HepG2 (cell line): Measurements from ENCODE around the gene GPR37L1. TPM values are rescaled to one million over a fixed set of nuclear protein-coding genes. Genes with fewer than 3 reads are reported as not detected.

Source experiments
- ELF4 ChIP-seq: sonication (generic); formaldehyde crosslinking; IDR thresholded peaks from 2 replicates; pipeline ENCODE4 v1.5.0; 2020; ENCODE audit warnings: missing genetic modification reagents, mild to moderate bottlenecking, moderate library complexity, borderline replicate concordance
- GRHL1 ChIP-seq: sonication (generic); formaldehyde crosslinking; conservative IDR thresholded peaks from 2 replicates; pipeline ENCODE4 v1.8.0; 2022; ENCODE audit warnings: missing genetic modification reagents
- LRRFIP1 ChIP-seq: sonication (generic); formaldehyde crosslinking; conservative IDR thresholded peaks from 2 replicates; pipeline ENCODE4 v1.4.0; 2020; ENCODE audit warnings: missing genetic modification reagents
- NR3C1 ChIP-seq: sonication (generic); formaldehyde crosslinking; IDR thresholded peaks from 2 replicates; pipeline ENCODE4 v1.4.0; 2020; ENCODE audit warnings: missing genetic modification reagents
- SALL1 ChIP-seq: sonication (generic); formaldehyde crosslinking; IDR thresholded peaks from 2 replicates; pipeline ENCODE4 v1.8.0; 2022; ENCODE audit warnings: mild to moderate bottlenecking, missing genetic modification reagents
- TIGD3 ChIP-seq: sonication (generic); formaldehyde crosslinking; IDR thresholded peaks from 2 replicates; pipeline ENCODE4 v1.5.1; 2020; ENCODE audit warnings: mild to moderate bottlenecking, missing genetic modification reagents, borderline replicate concordance
- ZNF503 ChIP-seq: sonication (generic); formaldehyde crosslinking; IDR thresholded peaks from 2 replicates; pipeline ENCODE4 v1.4.0; 2020; ENCODE audit warnings: missing genetic modification reagents
- ZNF510 ChIP-seq: sonication (generic); formaldehyde crosslinking; IDR thresholded peaks from 2 replicates; pipeline ENCODE4 v1.4.0; 2020; ENCODE audit warnings: low read depth, mild to moderate bottlenecking, missing genetic modification reagents
- ZNF546 ChIP-seq: sonication (generic); formaldehyde crosslinking; conservative IDR thresholded peaks from 2 replicates; pipeline ENCODE4 v1.8.1; 2023; ENCODE audit warnings: mild to moderate bottlenecking, missing genetic modification reagents
- ZNF570 ChIP-seq: sonication (generic); formaldehyde crosslinking; IDR thresholded peaks from 2 replicates; pipeline ENCODE4 v1.4.0; 2020; ENCODE audit warnings: mild to moderate bottlenecking, missing genetic modification reagents, borderline replicate concordance
- ZNF737 ChIP-seq: sonication (generic); formaldehyde crosslinking; IDR thresholded peaks from 2 replicates; pipeline ENCODE4 v1.5.0; 2020; ENCODE audit warnings: missing genetic modification reagents, mild to moderate bottlenecking, borderline replicate concordance
- ZNF777 ChIP-seq: sonication (generic); formaldehyde crosslinking; IDR thresholded peaks from 2 replicates; pipeline ENCODE4 v1.4.0; 2020; ENCODE audit warnings: missing genetic modification reagents
- polyA plus RNA-seq, 8 experiments: library from polyadenylated mRNA; depleted of rRNA in 3 of 8; stranded (reverse) in 7 of 8; unstranded in 1 of 8; fragments of >200 nt; fragmentation: Illumina TruSeq in 4 of 8; extraction: Trizol in 4 of 8; gene quantifications; 2 replicates each; pipeline versions ENCODE4 v1.2.1 to v1.2.3, GENCODE V29; 2011 to 2016; ENCODE audit warnings: low read depth in 4 of 8, missing spikeins in 1 of 8, mixed read lengths in 1 of 8; ENCODE audit not compliant: insufficient read depth in 1 of 8
- total RNA-seq, 5 experiments: library from RNA; depleted of rRNA; stranded (reverse); fragments of >200 nt; fragmentation: Illumina TruSeq; extraction: Trizol; gene quantifications; 2 replicates each; pipeline ENCODE4 v1.2.3, GENCODE V29; 2016; ENCODE audit warnings: low read depth in 1 of 5
- TF ChIP-seq, protein P1 (sequence below): sonication (generic); formaldehyde crosslinking; IDR thresholded peaks from 2 replicates; pipeline ENCODE4 v1.9.0; 2021; ENCODE audit warnings: missing genetic modification reagents, mild to moderate bottlenecking, borderline replicate concordance
- TF ChIP-seq, protein P2 (sequence below): sonication (generic); formaldehyde crosslinking; IDR thresholded peaks from 2 replicates; pipeline ENCODE4 v1.4.0; 2020; ENCODE audit warnings: missing genetic modification reagents

Gene GPR37L1
- total and polyA plus RNA-seq, 2 of the 13 experiments (the other 11 are each of a cell fraction or from before 2014, with no cell fraction given), result 0.13 TPM; not detected in 1

DNA sequence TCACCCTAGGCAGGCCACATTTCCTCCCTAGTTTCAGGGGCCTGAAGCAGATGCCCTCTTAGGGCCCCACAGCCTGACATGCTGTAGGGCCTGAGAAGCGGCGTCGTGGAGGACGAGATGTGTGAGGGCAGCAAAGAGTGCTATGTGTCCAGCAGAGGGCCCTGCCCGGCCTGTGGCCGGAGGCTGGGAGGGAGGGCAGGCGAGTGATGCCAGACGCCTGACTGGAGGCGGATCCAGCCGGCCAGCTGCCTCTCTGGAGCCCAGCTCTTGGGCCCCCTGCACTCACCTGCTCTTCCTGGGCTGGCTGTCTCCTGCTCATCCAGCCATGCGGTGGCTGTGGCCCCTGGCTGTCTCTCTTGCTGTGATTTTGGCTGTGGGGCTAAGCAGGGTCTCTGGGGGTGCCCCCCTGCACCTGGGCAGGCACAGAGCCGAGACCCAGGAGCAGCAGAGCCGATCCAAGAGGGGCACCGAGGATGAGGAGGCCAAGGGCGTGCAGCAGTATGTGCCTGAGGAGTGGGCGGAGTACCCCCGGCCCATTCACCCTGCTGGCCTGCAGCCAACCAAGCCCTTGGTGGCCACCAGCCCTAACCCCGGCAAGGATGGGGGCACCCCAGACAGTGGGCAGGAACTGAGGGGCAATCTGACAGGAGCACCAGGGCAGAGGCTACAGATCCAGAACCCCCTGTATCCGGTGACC lies at the start of gene GPR37L1 (continued):
- TF ChIP-seq LRRFIP1 (CRISPR knock-in tag), result no peak
- TF ChIP-seq, protein P1, sequence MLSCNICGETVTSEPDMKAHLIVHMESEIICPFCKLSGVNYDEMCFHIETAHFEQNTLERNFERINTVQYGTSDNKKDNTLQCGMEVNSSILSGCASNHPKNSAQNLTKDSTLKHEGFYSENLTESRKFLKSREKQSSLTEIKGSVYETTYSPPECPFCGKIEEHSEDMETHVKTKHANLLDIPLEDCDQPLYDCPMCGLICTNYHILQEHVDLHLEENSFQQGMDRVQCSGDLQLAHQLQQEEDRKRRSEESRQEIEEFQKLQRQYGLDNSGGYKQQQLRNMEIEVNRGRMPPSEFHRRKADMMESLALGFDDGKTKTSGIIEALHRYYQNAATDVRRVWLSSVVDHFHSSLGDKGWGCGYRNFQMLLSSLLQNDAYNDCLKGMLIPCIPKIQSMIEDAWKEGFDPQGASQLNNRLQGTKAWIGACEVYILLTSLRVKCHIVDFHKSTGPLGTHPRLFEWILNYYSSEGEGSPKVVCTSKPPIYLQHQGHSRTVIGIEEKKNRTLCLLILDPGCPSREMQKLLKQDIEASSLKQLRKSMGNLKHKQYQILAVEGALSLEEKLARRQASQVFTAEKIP (CRISPR knock-in tag), result no peak
- no peak for TF ChIP-seq TIGD3 (CRISPR knock-in tag)
- TF ChIP-seq ZNF546, result no peak
- no peak for TF ChIP-seq ZNF510 (CRISPR knock-in tag)
- TF ChIP-seq ZNF737 (CRISPR knock-in tag), result no peak
- no peak for TF ChIP-seq ELF4 (CRISPR knock-in tag)
- TF ChIP-seq GRHL1, result no peak
- TF ChIP-seq ZNF777 (CRISPR knock-in tag), result no peak
- TF ChIP-seq SALL1, result peak; percentile 34; the same call in 1 of the 2 replicates
- TF ChIP-seq ZNF570 (CRISPR knock-in tag), result no peak
- TF ChIP-seq, protein P2, sequence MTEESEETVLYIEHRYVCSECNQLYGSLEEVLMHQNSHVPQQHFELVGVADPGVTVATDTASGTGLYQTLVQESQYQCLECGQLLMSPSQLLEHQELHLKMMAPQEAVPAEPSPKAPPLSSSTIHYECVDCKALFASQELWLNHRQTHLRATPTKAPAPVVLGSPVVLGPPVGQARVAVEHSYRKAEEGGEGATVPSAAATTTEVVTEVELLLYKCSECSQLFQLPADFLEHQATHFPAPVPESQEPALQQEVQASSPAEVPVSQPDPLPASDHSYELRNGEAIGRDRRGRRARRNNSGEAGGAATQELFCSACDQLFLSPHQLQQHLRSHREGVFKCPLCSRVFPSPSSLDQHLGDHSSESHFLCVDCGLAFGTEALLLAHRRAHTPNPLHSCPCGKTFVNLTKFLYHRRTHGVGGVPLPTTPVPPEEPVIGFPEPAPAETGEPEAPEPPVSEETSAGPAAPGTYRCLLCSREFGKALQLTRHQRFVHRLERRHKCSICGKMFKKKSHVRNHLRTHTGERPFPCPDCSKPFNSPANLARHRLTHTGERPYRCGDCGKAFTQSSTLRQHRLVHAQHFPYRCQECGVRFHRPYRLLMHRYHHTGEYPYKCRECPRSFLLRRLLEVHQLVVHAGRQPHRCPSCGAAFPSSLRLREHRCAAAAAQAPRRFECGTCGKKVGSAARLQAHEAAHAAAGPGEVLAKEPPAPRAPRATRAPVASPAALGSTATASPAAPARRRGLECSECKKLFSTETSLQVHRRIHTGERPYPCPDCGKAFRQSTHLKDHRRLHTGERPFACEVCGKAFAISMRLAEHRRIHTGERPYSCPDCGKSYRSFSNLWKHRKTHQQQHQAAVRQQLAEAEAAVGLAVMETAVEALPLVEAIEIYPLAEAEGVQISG (CRISPR knock-in tag), result peak; percentile 32; the same call in 1 of the 2 replicates
- TF ChIP-seq NR3C1 (CRISPR knock-in tag), result no peak
- no peak for TF ChIP-seq ZNF503
